Gastroesophageal sphincter (tissue), 3 donors: Measurements from ENCODE around the gene RAC2.

Source experiments
- EP300 ChIP-seq: sonication (generic); formaldehyde crosslinking; IDR thresholded peaks from one replicate; pipeline ENCODE4 v1.6.1; 2017; ENCODE audit warnings: antibody characterized with exemption, mild to moderate bottlenecking
- POLR2AphosphoS5 ChIP-seq: sonication (generic); formaldehyde crosslinking; IDR thresholded peaks from one replicate; pipeline ENCODE4 v1.6.1; 2017; ENCODE audit warnings: antibody characterized with exemption
- TF ChIP-seq, protein P1 (sequence below), 4 experiments: fragments of 200-600 bp in 2 of 4; fragments of 450-650 bp in 2 of 4; sonication (generic) in 1 of 4; IDR thresholded peaks; one replicate each; pipeline ENCODE4 v1.5.1; 2017 to 2019; ENCODE audit warnings: antibody characterized with exemption in 4 of 4, mild to moderate bottlenecking in 2 of 4, moderate library complexity in 2 of 4

DNA sequence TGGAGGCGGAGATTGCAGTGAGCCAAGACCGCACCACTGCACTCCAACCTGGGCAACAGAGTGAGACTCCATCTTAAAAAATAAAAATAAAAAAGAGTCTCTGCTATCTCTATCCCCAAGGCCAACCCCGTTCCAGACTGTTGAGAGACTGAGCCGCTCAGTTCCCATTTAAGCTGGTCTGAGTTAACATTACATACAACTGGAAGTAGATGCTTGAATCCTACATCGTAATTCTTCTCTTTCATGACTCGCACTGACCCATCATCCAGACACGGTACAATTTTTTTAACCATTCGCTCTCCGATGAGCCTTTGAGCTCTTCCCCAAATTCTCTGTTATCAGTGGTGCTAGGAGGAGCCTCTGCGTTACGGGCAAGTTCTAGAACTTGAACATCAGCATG, 33.3 kb upstream of the RAC2 start:
- TF ChIP-seq, protein P1, sequence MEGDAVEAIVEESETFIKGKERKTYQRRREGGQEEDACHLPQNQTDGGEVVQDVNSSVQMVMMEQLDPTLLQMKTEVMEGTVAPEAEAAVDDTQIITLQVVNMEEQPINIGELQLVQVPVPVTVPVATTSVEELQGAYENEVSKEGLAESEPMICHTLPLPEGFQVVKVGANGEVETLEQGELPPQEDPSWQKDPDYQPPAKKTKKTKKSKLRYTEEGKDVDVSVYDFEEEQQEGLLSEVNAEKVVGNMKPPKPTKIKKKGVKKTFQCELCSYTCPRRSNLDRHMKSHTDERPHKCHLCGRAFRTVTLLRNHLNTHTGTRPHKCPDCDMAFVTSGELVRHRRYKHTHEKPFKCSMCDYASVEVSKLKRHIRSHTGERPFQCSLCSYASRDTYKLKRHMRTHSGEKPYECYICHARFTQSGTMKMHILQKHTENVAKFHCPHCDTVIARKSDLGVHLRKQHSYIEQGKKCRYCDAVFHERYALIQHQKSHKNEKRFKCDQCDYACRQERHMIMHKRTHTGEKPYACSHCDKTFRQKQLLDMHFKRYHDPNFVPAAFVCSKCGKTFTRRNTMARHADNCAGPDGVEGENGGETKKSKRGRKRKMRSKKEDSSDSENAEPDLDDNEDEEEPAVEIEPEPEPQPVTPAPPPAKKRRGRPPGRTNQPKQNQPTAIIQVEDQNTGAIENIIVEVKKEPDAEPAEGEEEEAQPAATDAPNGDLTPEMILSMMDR (IDR thresholded peaks at IDR 0.05) = no peak
- no peak for TF ChIP-seq POLR2AphosphoS5
- no peak for TF ChIP-seq EP300
